GM15510 (cell line): Measurements from ENCODE around the gene MTG2.

ENCODE experiments used
- POLR2A ChIP-seq: IDR thresholded peaks from 3 replicates; pipeline ENCODE4 v1.6.1; 2011; ENCODE audit warnings: borderline replicate concordance; ENCODE audit not compliant: insufficient read length; ENCODE audit errors: extremely low read depth

The MTG2 gene

GRCh38 chr20:62220666-62221568 lies 38.1 kb downstream of the MTG2 start:
- TF ChIP-seq POLR2A = no peak

- no peak for TF ChIP-seq POLR2A
Observed at GRCh38 chr20:62222266-62222850, 39.5 kb downstream of the MTG2 start.

- TF ChIP-seq POLR2A = no peak
Observed at GRCh38 chr20:62222972-62223371, 40.1 kb downstream of the MTG2 start.

- no peak for TF ChIP-seq POLR2A
Observed at GRCh38 chr20:62223571-62223970, 40.7 kb downstream of the MTG2 start.

GRCh38 chr20:62224113-62224855 lies 41.5 kb downstream of the MTG2 start:
- TF ChIP-seq POLR2A = no peak

GRCh38 chr20:62225026-62225425 lies 42.2 kb downstream of the MTG2 start:
- no peak for TF ChIP-seq POLR2A

- TF ChIP-seq POLR2A = no peak
Observed at GRCh38 chr20:62225820-62226635, 43.2 kb downstream of the MTG2 start.

GRCh38 chr20:62226707-62227590 lies 44.1 kb downstream of the MTG2 start:
- TF ChIP-seq POLR2A = no peak

GRCh38 chr20:62227591-62227976 lies 44.8 kb downstream of the MTG2 start:
- TF ChIP-seq POLR2A = no peak

- TF ChIP-seq POLR2A = no peak
Observed at GRCh38 chr20:62227977-62228958, 45.4 kb downstream of the MTG2 start.

GRCh38 chr20:62228982-62229545 lies 46.2 kb downstream of the MTG2 start:
- TF ChIP-seq POLR2A = no peak

GRCh38 chr20:62229667-62230066 lies 46.8 kb downstream of the MTG2 start:
- TF ChIP-seq POLR2A = no peak
